ENCODE data around the gene RASL12.

Gene RASL12

GRCh38 chr15:65091946-65092770 lies 24.4 kb upstream of the RASL12 start:
- no peak for TF ChIP-seq CTCF (IDR thresholded peaks at IDR 0.05; ENCODE audit: control insufficient read depth, extremely low read depth, insufficient read depth)
- DNase-seq (ENCODE audit: low read depth) = no peak

GRCh38 chr15:65089206-65089824 lies 21.5 kb upstream of the RASL12 start:
- H3K4me3 ChIP-seq (ENCODE audit: low read depth, low read length) = no peak overlapping the region
- no peak for DNase-seq (ENCODE audit: low read depth)
- TF ChIP-seq CTCF (IDR thresholded peaks at IDR 0.05; ENCODE audit: control insufficient read depth, extremely low read depth, insufficient read depth) = no peak

More at GRCh38 chr15:65091946-65092770, 24.4 kb upstream of the RASL12 start:
- H3K4me3 ChIP-seq (ENCODE audit: low read depth, low read length) = no peak overlapping the region

GRCh38 chr15:65088643-65089021 lies 20.8 kb upstream of the RASL12 start:
- H3K4me3 ChIP-seq (ENCODE audit: low read depth, low read length) = no peak overlapping the region
- no peak for TF ChIP-seq CTCF (IDR thresholded peaks at IDR 0.05; ENCODE audit: control insufficient read depth, extremely low read depth, insufficient read depth)
- no peak for DNase-seq (ENCODE audit: low read depth)

GRCh38 chr15:65087873-65088642 lies 20.3 kb upstream of the RASL12 start:
- peak; percentile 14 for DNase-seq (ENCODE audit: low read depth)

GRCh38 chr15:65087411-65087810 lies 19.6 kb upstream of the RASL12 start:
- DNase-seq (ENCODE audit: low read depth) = peak; percentile 74
- no peak overlapping the region for H3K4me3 ChIP-seq (ENCODE audit: low read depth, low read length)
- no peak for TF ChIP-seq CTCF (IDR thresholded peaks at IDR 0.05; ENCODE audit: control insufficient read depth, extremely low read depth, insufficient read depth)

More at GRCh38 chr15:65087873-65088642, 20.3 kb upstream of the RASL12 start:
- no peak for TF ChIP-seq CTCF (IDR thresholded peaks at IDR 0.05; ENCODE audit: control insufficient read depth, extremely low read depth, insufficient read depth)
- no peak overlapping the region for H3K4me3 ChIP-seq (ENCODE audit: low read depth, low read length)

- no peak overlapping the region for H3K4me3 ChIP-seq (ENCODE audit: low read depth, low read length)
- TF ChIP-seq CTCF (IDR thresholded peaks at IDR 0.05; ENCODE audit: control insufficient read depth, extremely low read depth, insufficient read depth) = no peak
- no peak for DNase-seq (ENCODE audit: low read depth)
Observed at GRCh38 chr15:65086680-65087111, 18.9 kb upstream of the RASL12 start.
